AG08395 (cell line): Measurements from ENCODE around the gene ADCY6.

ENCODE experiments used
- DNase-seq: peaks from one replicate; pipeline ENCODE4 v3.0.0; 2012; ENCODE audit warnings: mixed read lengths, low spot score

ADCY6 gene

GRCh38 chr12:48783432-48783831 lies 5.5 kb downstream of the ADCY6 start:
- DNase-seq: no peak

- DNase-seq: no peak
Measured at GRCh38 chr12:48782457-48783395, 6.2 kb downstream of the ADCY6 start.

- DNase-seq: no peak
Measured at GRCh38 chr12:48781750-48782456, 7.0 kb downstream of the ADCY6 start.

- no peak for DNase-seq
Measured at GRCh38 chr12:48780381-48781025, 8.4 kb downstream of the ADCY6 start.

- peak; percentile 53 for DNase-seq
Measured at GRCh38 chr12:48779869-48780268, 9.0 kb downstream of the ADCY6 start.

GRCh38 chr12:48777501-48778400 lies 11.1 kb downstream of the ADCY6 start:
- no peak for DNase-seq

- DNase-seq: no peak
Measured at GRCh38 chr12:48776956-48777355, 11.9 kb downstream of the ADCY6 start.

- no peak for DNase-seq
Measured at GRCh38 chr12:48775991-48776649, 12.8 kb downstream of the ADCY6 start.

GRCh38 chr12:48775299-48775698 lies 13.6 kb downstream of the ADCY6 start:
- DNase-seq: no peak

- no peak for DNase-seq
Measured at GRCh38 chr12:48774516-48774915, 14.4 kb downstream of the ADCY6 start.

- no peak for DNase-seq
Measured at GRCh38 chr12:48773686-48774085, 15.2 kb downstream of the ADCY6 start.

- DNase-seq: no peak
Measured at GRCh38 chr12:48771588-48772112, 17.2 kb downstream of the ADCY6 start.

GRCh38 chr12:48770756-48771155 lies 18.1 kb downstream of the ADCY6 start:
- no peak for DNase-seq

GRCh38 chr12:48768736-48769135 lies 20.2 kb downstream of the ADCY6 start:
- DNase-seq: no peak

- DNase-seq: no peak
Measured at GRCh38 chr12:48768147-48768546, 20.7 kb downstream of the ADCY6 start.

- no peak for DNase-seq
Measured at GRCh38 chr12:48767521-48767920, 21.4 kb downstream of the ADCY6 start.

GRCh38 chr12:48767047-48767446 lies 21.8 kb downstream of the ADCY6 start:
- DNase-seq: no peak

- DNase-seq: no peak
Measured at GRCh38 chr12:48765753-48766162, 23.1 kb downstream of the ADCY6 start.

GRCh38 chr12:48764521-48764920 lies 24.4 kb downstream of the ADCY6 start:
- no peak for DNase-seq

- DNase-seq: no peak
Measured at GRCh38 chr12:48758737-48759136, 30.2 kb downstream of the ADCY6 start.

GRCh38 chr12:48758186-48758585 lies 30.7 kb downstream of the ADCY6 start:
- DNase-seq: peak; percentile 16
